Fibroblast of skin of left quadriceps (primary cell): Measurements from ENCODE around the gene PRKCD.

Experiments used
- DNase-seq, 2 experiments: peaks; one replicate each; pipeline ENCODE4 v3.0.0-alpha.2; 2013; ENCODE audit warnings: low read depth in 2 of 2

PRKCD gene

DNA sequence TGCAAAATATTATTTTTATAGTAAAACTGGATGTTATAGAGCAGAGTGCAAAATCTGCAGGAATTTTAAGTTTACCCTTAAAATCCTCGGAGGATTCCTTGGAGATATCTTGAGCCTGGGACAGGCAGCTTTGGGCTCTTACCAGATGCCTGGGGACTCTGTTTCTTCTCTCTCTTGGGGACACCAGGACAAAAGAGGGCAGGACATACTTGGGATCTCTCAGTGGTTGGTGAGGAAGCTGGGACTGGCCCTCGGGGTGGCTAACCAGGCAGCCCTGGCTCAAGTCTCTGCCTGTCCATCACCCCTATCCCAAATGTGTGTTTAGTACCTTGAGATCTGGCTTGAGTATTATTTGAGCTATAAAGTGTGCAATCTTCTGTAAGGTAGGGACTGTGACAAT lies 56.2 kb downstream of the PRKCD start:
- no peak for DNase-seq

DNA sequence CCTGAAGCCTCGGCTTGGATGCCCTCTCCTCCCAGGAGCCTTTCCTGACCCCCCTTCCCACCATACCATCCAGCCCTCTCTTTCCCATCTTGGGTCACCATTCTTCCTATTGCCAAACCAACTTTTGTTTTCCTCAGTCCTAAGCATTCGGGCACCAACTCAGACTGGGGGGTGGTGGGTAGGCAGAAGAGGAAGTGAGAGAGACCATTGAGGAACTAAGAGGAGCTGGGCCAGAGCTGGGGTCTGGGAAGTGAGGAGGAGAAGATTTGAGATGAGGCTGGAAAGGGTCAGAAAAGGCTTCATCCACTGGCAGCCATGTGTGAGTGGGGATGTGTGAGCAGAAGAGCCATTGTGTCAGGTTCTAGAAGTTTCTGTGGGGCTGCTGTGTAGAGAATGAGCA lies 57.1 kb downstream of the PRKCD start:
- DNase-seq: no peak

DNA sequence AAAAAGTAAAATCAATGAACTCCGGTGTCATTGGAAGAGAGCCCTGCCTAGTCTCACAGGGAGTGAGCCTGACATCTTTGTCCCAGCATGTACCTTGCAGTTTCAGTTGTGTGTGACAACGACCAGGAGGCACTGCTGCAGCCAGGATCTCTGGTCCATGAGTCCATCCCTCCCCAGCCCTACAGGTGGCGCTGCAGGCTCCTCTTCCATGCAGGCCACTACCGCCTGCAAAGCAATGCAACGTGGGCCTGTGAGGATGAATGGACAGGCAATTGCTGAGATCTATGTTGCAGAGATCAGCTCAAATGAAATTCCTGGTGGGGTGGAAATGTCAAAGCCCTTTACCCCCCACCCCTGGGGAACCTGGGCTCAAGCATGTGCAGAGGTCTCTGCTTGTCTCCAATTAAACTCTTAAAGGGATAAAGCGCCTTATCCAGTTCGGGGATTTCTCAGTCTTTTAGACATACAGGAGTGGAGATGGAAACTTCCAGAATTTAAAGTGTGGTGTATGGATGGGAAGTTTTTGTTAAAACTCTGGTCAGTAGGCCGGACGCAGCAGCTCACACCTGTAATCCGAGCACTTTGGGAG lies 59.0 kb downstream of the PRKCD start:
- DNase-seq: peak; percentile 42 to 56

DNA sequence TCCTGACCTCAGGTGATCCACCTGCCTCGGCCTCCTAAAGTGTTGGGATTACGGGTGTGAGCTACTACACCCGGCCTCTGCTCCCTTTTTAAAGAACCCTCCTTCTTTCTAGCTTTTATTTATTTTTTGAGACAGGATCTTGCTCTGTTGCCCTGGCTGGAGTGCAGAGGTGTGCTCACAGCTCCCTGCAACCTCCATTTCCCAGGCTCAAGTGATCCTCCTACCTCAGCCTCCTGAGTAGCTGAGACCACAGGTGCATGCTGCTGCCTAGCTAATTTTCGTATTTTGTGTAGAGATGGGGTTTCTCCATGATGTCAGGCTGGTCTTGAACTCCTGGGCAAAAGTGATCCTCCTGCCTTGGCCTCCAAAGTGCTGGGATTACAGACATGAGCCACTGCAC lies 60.3 kb downstream of the PRKCD start:
- no peak for DNase-seq

DNA sequence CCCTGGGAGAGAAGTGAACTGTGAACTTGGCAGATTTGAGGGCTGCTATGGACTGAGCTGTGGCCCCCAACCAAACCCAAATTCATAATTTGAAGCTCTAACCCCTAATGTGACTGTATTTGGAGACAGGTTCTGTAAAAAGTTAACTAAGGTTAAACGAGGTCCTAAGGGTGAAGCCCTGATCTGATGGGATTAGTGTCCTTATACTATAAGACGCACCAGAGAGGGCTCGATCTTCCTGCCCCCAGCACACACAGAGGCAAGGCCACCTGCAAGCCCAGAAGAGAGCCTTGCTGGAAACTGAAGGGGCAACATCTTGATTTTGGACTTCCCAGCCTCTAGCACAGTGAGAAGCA lies 60.8 kb downstream of the PRKCD start:
- DNase-seq: no peak

DNA sequence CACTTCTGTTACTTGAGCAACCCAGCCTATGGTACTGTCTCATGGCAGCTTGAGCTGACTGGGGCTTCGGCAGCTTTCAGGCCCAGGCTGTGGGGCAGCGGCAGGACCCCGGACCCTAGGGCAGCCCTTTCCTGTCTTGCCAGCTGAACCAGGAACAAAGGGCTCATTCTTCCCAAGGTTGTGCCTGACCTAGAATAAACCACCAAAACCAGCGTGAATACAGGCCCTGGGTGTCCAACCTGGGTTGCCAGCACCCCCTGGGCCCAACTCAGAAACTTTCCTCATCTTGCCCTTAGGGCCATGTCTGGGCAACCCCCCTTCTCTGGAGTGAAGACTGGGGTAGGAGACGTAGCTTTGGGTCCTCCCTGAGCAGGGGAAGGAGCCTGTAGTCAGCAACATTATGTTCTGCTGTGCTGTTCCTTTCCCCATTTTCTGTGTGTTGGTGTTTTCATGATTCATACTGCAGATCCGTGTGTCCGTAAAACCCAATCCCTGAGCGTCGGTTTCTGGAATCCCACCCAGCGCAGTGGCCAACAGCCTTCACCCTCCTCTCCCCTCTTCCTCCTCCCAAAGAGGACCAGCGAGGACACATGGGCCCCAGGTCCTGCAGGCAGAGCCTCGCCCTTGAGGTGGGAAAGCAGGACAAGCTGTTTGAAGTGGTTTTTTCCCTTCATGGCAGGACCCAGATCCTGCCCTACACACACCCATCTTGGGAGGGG lies 61.3 kb downstream of the PRKCD start:
- no peak for DNase-seq

DNA sequence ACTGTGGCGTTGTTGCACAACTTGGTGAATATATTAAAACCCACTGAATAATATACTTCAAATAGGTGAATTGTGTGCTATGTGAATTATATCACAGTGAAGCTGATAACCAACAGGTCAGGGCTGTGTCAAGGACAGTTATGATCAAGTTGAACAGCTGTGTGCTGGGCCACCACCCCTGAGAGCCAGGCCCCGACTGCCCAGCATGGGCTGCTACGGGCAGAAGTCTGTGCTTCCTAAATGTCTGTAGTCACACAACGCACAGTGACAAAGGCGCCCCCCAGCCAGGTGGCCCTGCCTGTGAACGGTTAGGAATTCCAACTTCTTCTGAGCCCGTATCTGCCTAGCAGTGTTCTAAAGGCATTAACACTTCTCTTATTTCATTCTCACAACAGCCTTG lies 62.0 kb downstream of the PRKCD start:
- DNase-seq: no peak

DNA sequence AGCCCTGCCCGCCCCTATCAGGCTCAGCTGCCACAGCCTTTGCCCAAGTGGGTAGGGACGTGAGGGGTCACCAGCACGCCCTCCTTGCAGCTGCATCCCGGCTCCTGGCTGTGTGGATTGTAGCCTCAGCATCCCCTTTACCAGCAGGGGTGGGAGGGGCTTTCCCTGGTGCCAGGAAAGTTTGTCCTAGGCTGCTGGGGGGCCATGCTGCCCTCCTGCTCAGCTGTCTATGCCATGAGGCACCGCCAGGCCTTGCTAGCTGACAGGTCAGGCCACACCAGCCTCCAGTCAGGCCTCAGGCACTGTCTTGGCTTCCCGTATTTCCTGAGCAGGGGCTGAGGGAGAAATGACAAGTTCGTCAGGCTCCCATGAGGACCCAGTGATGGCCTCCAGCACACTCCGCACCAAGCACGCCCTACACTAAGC lies 62.5 kb downstream of the PRKCD start:
- no peak for DNase-seq

DNA sequence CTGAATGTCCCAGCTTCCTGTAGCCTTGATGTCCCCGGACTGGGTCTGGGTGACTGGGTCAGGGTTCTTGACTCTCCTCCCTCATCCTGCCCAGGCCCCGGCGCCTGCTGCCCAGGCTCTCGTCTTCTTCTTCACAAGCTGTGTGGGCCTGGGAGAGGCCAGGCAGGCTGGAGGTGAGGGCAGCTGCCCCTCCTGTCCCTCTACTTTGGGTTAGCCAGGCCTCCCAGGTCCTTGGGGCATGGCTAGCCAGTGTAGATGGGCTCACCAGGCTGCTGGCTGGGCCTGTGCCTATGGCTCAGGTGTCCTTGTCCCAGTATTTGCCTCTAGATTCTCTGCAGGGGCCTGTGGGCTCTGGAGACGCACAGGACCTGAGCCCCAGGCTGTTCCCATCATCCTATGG lies 63.0 kb downstream of the PRKCD start:
- no peak for DNase-seq

DNA sequence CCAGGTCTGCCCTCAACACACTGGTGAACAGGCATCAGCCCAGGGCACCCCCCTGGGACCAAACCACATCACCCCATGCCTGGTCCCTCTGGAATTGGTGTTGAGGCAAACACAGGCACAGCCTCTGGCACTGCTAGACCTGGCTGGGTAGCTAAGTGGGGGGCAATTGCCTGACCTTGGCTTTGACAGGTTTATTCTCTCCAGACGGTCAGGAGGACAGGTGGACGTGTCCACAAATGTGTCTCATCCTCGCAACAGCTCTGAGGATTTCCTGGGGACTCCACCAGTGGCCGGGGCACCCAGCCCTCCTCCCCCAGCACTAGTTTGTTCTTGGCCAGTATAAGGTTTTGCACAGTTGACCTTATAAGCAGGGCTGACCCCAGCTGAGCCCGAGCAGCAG lies 63.5 kb downstream of the PRKCD start:
- DNase-seq: no peak

DNA sequence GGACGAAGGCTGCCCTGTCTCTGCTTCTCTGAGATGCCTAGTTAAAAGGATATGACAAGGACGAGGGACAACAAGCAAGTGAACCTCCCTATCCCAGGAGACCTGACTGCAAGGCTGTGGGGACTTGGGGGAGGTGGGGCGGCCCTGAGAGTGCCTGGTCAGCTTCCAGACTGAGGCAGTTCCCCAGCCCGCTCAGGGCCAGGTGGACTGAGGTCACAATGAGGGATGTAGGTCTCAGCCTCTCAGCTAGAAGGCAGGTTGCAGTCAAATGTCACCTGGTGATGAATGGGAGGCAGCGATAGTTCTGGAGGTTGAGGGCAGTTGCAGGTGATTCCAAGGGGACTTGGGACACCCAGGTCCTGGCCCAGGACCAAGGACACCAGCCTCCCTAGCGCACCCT lies 64.2 kb downstream of the PRKCD start:
- DNase-seq: no peak

DNA sequence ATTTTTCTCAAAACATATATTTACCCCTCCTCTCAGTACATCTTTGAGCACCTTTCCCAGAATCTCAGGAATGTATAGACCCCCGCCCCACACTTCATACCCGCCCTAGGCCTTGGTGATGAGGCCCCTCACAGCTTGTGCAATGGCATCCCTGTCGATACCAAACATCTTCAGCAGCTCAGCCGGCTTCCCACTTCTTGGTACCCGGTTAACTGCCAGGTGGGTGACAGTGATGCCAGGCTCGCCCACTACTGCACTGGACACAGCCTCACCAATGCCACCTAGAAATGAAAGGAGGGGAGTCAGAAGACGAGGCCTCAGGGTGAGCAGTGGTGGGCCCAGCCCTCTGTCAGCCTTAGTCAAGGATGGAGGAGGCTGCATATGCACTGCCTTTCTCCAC lies 64.6 kb downstream of the PRKCD start:
- DNase-seq: no peak

DNA sequence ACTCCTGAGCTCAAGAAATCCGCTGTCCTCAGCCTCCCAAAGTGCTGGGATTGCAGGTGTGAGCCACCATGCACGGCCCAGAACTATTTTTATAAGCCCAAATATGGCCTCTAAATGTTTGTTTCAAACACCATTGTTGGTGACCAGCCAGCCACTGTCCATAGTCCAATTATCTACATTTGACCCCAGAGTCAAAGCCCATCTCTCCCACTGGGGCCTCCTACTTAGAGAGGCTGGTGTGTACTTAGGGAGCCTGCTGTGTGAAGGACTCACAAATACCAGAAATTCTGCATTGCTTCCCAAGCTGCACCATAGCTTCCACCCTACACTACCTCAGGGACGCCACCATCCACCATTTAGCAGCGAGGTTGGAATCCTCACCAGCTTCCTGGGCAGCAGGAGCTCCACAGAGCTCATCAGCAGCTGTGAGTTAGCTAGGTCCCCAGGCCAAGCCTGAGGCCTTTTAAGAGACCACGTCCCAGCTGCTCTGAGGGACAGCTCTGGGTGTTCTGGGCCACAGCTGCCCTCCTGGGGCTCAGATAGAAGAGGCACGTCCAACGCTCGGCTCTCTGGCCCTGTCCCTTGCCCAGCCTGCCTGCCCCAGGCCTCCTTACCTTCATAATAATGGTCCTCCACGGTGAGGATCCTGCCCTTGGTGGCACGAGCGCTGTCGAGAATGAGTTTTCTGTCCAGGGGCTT lies 65.3 kb downstream of the PRKCD start:
- no peak for DNase-seq

DNA sequence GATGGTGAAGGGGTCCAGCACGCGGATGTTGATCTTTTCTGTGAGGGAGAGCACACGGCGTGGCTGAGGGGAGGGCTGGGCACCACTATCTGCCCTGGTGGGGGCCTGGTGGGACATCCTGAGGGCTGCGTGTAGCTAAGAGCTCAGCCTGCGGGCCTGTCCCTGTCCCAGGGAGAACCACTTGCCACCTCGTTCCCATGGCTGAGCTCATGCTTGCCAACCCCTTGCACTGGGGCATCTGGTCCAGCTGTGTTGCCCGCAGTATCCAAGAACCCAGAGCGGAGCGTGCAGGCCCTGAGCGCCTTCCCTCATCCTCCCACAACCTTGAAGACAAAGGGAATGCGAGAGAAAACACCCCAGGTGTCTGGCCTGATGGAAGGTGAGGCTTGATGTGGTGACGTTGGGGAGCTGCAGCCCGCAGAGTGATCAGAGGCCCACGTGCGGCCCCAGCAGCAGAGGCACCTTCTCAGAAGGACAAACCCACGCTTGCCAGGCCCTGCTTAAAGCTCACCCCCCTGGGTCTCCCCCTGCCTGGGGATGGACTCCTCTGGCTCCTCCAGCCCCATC lies 65.9 kb downstream of the PRKCD start:
- no peak for DNase-seq

DNA sequence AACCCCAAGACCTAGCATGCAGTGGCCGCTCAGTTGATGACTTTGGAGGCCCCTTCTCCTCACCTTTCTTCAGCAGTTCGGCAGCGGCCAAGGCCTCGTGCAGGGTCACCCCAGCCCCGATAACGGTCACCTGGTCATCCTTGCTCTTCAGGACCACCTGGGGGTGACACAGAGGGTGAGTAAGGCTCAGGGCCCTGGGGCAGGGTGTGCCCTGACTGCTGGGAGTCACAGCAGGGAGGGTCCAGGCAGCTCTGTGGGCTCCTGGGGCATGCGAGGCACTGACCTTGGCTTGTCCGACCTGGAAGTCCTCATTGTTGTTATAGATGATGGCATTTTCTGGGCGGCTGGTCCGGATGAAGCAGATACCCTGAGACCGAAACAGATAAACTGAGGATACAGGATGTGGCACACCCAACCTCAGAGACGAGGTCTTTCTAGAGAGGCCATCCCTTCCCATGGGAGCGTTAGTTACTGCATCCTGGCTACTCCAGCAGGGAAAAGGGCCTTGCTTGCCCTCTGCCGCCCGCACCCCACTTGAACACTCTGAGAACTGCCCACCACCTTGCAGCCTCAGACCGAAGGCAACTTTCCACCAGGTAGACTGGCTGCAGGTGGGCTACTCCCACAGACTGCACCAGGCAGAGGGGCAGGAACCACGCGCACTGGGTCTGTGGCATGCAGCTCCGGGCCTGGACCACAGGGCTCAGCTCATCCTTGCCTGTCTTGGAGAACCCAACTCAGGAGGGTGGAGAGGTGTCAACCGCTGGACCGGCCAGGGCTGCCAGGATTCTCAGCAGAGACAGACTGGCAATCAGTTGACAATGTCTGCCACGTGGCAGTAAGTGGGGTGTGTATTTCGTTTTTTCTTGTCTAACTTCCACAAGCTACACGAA lies 67.2 kb downstream of the PRKCD start:
- DNase-seq: no peak

DNA sequence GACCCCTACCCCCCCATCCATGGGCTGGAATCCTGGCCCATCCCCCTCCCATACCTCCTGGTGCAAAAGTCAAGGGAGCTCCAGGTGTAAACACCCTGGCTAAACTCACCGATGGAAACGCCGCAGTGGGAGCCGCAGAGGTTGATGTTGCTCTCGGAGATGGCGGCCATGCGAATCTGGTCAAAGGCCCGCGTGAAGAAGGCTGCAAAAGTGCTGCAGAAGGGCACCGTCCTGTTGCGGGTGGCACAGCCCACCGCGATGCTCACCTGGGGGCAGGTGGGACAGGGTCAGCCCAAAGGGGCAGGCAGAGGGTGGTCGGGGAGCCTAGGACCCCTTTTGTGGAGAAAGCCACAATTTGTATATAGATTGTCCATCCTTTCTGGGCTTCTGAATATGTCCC lies 68.2 kb downstream of the PRKCD start:
- DNase-seq: no peak

DNA sequence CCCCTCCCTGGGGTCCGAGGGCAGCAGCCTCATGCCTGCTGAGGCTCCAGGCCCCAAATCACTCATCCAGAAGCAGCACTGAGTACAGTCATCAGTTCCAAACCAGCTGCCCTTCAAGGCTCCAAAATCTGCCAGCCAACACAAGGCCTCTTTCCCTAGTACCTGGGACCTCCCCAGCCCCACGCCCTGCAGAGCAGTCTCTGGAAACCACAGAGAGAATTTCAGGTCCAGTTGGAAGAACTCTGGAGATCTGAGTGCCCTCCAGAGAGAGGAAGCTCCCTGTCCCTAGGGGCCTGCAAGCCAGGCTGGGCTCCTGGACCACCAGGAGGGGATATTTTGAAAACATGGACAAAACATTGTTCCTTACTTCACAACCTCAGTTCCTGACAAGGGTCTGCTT lies 68.6 kb downstream of the PRKCD start:
- DNase-seq: no peak

DNA sequence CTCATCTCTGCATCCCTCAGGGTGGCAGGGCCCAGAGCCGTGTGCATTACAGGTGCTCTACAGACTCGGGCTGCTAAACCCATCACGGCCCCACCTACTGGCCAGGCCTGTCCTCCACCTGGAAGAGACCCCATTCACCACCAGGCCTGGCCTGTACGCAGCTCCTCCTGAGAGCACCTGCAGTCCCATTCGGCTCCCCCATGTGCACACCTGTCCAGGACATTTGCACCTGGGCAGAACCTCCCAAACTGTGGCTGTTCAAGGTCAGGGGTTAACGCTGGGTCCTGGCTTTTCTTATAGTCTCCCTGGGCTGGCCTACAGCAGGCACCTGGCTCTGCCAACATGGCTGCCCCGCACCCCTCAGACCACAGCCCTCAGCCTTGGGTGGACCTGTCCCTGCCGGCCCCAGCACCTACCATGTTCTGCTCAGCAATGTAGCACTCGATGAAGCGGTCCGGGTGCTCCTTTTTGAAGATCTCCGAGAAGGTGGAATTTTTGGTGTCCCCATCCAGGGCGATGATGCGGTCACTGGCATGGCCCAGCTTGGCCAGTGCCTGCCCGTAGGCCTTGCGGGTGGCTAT lies 69.1 kb downstream of the PRKCD start:
- no peak for DNase-seq

DNA sequence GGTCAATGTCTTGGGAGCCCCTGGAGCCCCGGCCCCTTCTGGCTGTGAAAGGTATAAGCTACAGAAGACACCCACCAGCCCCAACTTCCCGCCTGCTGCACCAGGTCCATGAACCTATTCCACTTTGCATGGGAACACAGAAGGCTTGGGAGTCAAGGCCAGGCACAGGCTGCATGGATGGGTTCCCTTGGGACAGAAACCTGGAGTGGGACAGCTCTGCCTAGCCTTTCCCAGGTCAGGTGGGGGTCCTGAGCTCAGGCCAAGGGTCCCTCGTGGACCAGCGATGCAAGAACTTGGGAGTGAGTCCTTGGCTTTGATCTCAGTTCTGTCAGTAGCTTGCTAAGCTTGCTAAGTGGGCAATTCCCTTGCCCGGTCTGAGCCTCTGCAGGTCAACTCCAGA lies 69.8 kb downstream of the PRKCD start:
- DNase-seq: no peak

DNA sequence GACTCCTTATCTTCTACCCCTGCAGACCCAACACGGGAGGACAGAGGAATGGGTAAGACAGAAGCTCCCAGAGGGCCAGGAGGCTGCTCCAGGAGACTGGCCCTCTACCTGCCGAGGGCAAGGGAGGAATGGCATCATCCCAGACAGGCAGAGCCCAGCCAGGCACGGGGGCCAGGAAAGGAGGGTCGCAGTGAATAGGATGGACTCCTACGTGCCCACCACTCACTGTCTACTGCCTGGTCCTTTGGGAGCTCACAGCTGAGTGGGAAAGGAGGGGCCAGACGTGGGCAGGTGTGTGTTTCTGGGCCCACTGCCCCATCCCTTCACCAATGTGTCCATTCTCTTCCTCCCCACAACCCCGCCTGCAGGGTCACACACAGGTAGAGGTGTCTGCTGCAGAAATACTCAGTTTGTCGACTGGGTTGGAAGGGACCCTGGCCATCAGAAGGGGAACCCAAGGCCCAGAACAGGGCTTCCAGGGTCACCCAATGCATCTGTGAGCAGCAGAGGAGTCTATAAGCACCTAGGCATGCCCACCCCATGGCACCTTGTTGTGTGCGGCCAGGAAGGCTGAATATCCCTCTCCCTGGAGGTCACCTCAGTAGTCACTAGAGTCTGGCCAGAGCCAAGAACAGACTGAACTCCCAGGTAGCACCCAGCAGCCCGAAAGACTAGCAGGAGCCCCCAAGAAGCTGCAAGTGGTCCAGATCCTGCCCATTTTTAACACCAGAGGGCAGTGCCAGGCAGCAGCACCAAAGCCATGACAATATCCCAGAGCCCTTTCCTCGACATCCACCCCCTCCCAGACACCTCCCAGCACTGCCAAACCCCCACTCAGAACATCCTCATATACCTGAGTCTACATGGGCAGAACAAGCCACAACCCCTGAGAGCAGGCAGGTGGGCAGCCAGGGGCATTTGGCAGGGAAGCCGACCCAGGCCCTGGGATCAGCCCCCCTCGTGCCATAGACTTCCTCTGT lies 70.8 kb downstream of the PRKCD start:
- DNase-seq: no peak
